Measurements from ENCODE around the gene C1orf167. TPM values are rescaled to one million over a fixed set of nuclear protein-coding genes. Genes with fewer than 3 reads are reported as not detected.

C1orf167 gene
- total and polyA plus RNA-seq, 2 experiments from 2014 or later: 1.7 to 2.2 TPM

- Mint-ChIP-seq H3K27me3 (ENCODE audit: insufficient read depth, low read depth, poor library complexity) (peaks cover 9% of the 10 kb centered on the region), H3K4me1 (no peaks in the 10 kb centered on the region; the same call in 2 of the 3 replicates), H3K9me3 (no peaks in the 10 kb centered on the region), H3K36me3 (ENCODE audit: low read depth) (peaks cover 73% of the 10 kb centered on the region), H3K27ac (no peak overlapping the region), H3K4me3 (no peak overlapping the region)
- H2AFZ ChIP-seq: no peak overlapping the region
- H3K36me3 ChIP-seq (ENCODE audit: insufficient read depth): peaks cover 57% of the 10 kb centered on the region
- no peak overlapping the region for H3K4me3 ChIP-seq
- H3K9me2 ChIP-seq (ENCODE audit: insufficient read depth): no peaks in the 10 kb centered on the region
- H4K20me1 ChIP-seq (replicated peaks; ENCODE audit: insufficient read depth): peaks cover 17% of the 10 kb centered on the region; the same call in 1 of the 2 replicates
- no peaks in the 10 kb centered on the region for H3K4me1 ChIP-seq (ENCODE audit: insufficient read depth)
- DNase-seq (ENCODE audit: low spot score): no peak
- TF ChIP-seq ZNF114 (CRISPR knock-in tag; IDR thresholded peaks at IDR 0.05) (no peak), NANOG (IDR thresholded peaks at IDR 0.05; ENCODE audit: borderline replicate concordance) (no peak), JUNB (IDR thresholded peaks at IDR 0.05; ENCODE audit: unreplicated experiment) (no peak), CREB1 (CRISPR knock-in tag; IDR thresholded peaks at IDR 0.05; ENCODE audit: low read depth) (no peak), REST (IDR thresholded peaks at IDR 0.05; ENCODE audit: unreplicated experiment) (no peak), STAT1 (IDR thresholded peaks at IDR 0.05; ENCODE audit: unreplicated experiment) (no peak), POLR2AphosphoS5 (IDR thresholded peaks at IDR 0.05; ENCODE audit: low read depth) (no peak), CTCF (conservative IDR thresholded peaks at IDR 0.05; ENCODE audit: low read depth in 2 of 2) (no peak), ZNF331 (CRISPR knock-in tag; IDR thresholded peaks at IDR 0.05; ENCODE audit: low read depth) (no peak)
- H3F3A ChIP-seq (replicated peaks; ENCODE audit: low read depth): peaks cover 43% of the 10 kb centered on the region
- H3K27me3 ChIP-seq (ENCODE audit: insufficient read depth): no peaks in the 10 kb centered on the region
- no peak overlapping the region for H3K4me2 ChIP-seq
- H3K79me2 ChIP-seq (replicated peaks; ENCODE audit: insufficient read depth): no peaks in the 10 kb centered on the region
- no peak overlapping the region for H3K27ac ChIP-seq (ENCODE audit: low read depth)
- ATAC-seq: no peak
Measured at GRCh38 chr1:11833900-11834299, 71.9 kb downstream of the C1orf167 start.

GRCh38 chr1:11835441-11836225, 73.6 kb downstream of the C1orf167 start:
- ATAC-seq: no peak
- no peaks in the 10 kb centered on the region for H3K4me1 ChIP-seq (ENCODE audit: insufficient read depth)
- H3K27me3 ChIP-seq (ENCODE audit: insufficient read depth): no peaks in the 10 kb centered on the region
- Mint-ChIP-seq H3K36me3 (ENCODE audit: low read depth) (peaks cover 82% of the 10 kb centered on the region), H3K9me3 (no peaks in the 10 kb centered on the region), H3K27ac (no peak overlapping the region), H3K4me1 (no peaks in the 10 kb centered on the region; the same call in 2 of the 3 replicates), H3K27me3 (ENCODE audit: insufficient read depth, low read depth, poor library complexity) (peaks cover 11% of the 10 kb centered on the region), H3K4me3 (no peak overlapping the region)
- H3K9me2 ChIP-seq (ENCODE audit: insufficient read depth): no peaks in the 10 kb centered on the region
- H3K36me3 ChIP-seq (ENCODE audit: insufficient read depth): peaks cover 61% of the 10 kb centered on the region
- no peaks in the 10 kb centered on the region for H3K79me2 ChIP-seq (replicated peaks; ENCODE audit: insufficient read depth)
- H2AFZ ChIP-seq: no peak overlapping the region
- H3K4me3 ChIP-seq: no peak overlapping the region
- H3F3A ChIP-seq (replicated peaks; ENCODE audit: low read depth): peaks cover 47% of the 10 kb centered on the region
- no peak overlapping the region for H3K4me2 ChIP-seq
- no peak overlapping the region for H3K27ac ChIP-seq (ENCODE audit: low read depth)
- peaks cover 24% of the 10 kb centered on the region; the same call in 1 of the 2 replicates for H4K20me1 ChIP-seq (replicated peaks; ENCODE audit: insufficient read depth)
- no peak for DNase-seq (ENCODE audit: low spot score)
- no peak for TF ChIP-seq STAT1 (IDR thresholded peaks at IDR 0.05; ENCODE audit: unreplicated experiment)
- no peak for TF ChIP-seq ZNF462 (CRISPR knock-in tag; IDR thresholded peaks at IDR 0.05)
- no peak for TF ChIP-seq POLR2AphosphoS5 (IDR thresholded peaks at IDR 0.05; ENCODE audit: low read depth)
